Spinal cord (tissue), 10 donors: ENCODE data around the gene NXPE2. TPM values are rescaled to one million over a fixed set of nuclear protein-coding genes. Genes with fewer than 3 reads are reported as not detected.

ENCODE experiments used
- DNase-seq, 6 donors: peaks; one replicate each; pipeline versions ENCODE4 v3.0.0 to v3.0.0-alpha.2; 2013 to 2015; ENCODE audit warnings: low spot score in 6 of 6, low read depth in 4 of 6
- H3K27ac ChIP-seq: one replicate; pipeline ENCODE4 v1.5.1; 2013; ENCODE audit warnings: low read depth, low read length, control low read depth
- H3K27me3 ChIP-seq: one replicate; pipeline ENCODE4 v1.6.1; 2013; ENCODE audit warnings: low read length; ENCODE audit not compliant: control insufficient read depth, insufficient read depth
- H3K36me3 ChIP-seq: one replicate; pipeline ENCODE4 v1.6.1; 2013; ENCODE audit warnings: low read length; ENCODE audit not compliant: control insufficient read depth, insufficient read depth
- H3K4me1 ChIP-seq: one replicate; pipeline ENCODE4 v1.6.1; 2013; ENCODE audit warnings: low read length; ENCODE audit not compliant: control insufficient read depth, insufficient read depth
- H3K4me3 ChIP-seq: one replicate; pipeline ENCODE4 v1.5.1; 2013; ENCODE audit warnings: low read depth, low read length, control low read depth
- H3K9me3 ChIP-seq: one replicate; pipeline ENCODE4 v1.6.1; 2013; ENCODE audit warnings: low read length; ENCODE audit not compliant: control insufficient read depth, insufficient read depth
- WGBS: methylation state at CpG from one replicate; pipeline ENCODE4 v1.1.5; 2013; ENCODE audit warnings: missing lambda C conversion rate; ENCODE audit not compliant: insufficient coverage; 5-methylcytosine and 5-hydroxymethylcytosine counted together
- polyA plus RNA-seq, 2 donors: library from polyadenylated mRNA; unstranded; fragments of 120-200 nt; gene quantifications; one replicate each; pipeline ENCODE4 v1.2.1, GENCODE V29; 2013; ENCODE audit not compliant: insufficient read length in 2 of 2
- total RNA-seq, 2 donors: library from RNA; depleted of rRNA in 1 of 2; stranded (reverse); fragments of 120-200 nt in 1 of 2; fragments of >200 nt in 1 of 2; gene quantifications; one replicate each; pipeline versions ENCODE4 v1.2.3 to v1.2.4, GENCODE V29; 2013 to 2014
- donor health status: healthy.

The NXPE2 gene
- total and polyA plus RNA-seq, 4 donors: 0.47 to 0.89 (median 0.52) TPM

DNA sequence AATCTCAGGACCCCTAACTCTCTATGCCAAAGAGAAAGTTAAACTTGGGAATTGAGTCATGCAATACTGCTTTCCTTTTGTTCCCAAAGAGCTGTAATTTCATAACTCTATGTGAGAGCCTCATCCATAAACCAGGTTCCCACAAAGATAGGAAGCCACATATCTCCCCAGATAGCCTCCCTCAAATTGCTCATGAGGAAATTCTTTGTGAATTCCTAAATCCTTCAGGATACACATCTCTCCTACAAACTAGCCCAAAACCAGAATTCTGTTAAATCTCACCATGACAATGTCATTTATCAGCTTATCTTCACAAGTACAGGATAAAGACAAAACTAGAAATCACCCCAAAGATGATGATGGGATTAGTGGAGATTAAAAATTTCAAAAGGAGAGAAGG is 4.7 kb upstream of the NXPE2 start:
- DNase-seq: no peak
- Histone ChIP-seq H3K4me1 (no peaks in the 10 kb centered on the region), H3K36me3 (no peaks in the 10 kb centered on the region), H3K4me3 (no peak overlapping the region), H3K9me3 (peaks cover 2% of the 10 kb centered on the region), H3K27me3 (no peaks in the 10 kb centered on the region), H3K27ac (no peak overlapping the region)

DNA sequence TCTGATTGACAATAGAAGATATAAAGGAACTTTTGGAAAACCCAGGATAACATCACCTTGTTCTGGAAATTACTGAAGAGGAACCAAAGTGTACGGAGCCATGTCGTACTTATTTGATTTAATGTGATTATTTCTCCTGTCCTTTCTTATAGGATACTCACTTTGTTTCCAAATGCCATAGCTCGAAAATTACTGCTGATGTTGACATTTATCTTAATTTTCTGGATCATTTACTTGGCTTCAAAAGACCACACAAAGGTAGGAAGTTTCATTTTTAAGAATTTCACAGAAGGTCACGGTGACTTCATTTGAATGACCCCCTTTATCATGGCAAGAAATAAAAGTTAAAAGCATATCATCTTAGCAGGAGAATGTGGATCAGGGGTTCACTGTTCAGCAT is 1.2 kb downstream of the NXPE2 start:
- no peak overlapping the region for H3K27ac ChIP-seq
- H3K4me3 ChIP-seq: no peak overlapping the region
- peak in 1 of 6 donors; percentile 11 for DNase-seq
- no peaks in the 10 kb centered on the region for H3K27me3 ChIP-seq
- WGBS: no CpG with 5 or more reads among the region's 4 CpGs
- H3K4me1 ChIP-seq: no peaks in the 10 kb centered on the region
- no peaks in the 10 kb centered on the region for H3K36me3 ChIP-seq
- H3K9me3 ChIP-seq: no peaks in the 10 kb centered on the region

DNA sequence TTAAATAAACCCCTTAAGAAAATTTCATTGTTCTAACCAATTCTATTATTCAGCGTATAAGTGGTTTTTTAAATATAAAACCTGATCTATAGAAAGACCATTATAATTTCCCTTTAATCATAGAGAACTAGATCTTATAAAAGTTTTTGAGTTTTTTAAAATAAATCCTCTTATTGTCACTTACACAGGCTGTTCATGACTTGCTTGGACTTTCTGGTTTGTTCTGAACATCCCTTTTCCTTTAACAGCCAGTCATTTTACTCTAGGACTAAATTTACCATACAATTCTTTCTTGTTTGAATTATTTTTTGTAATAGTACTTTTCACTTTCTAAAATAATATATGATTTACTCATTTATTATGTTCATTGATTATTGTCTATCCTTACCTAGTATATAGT is 4.7 kb downstream of the NXPE2 start:
- Histone ChIP-seq H3K4me3 (no peak overlapping the region), H3K27me3 (no peaks in the 10 kb centered on the region), H3K4me1 (no peaks in the 10 kb centered on the region), H3K36me3 (no peaks in the 10 kb centered on the region), H3K27ac (no peak overlapping the region), H3K9me3 (no peaks in the 10 kb centered on the region)
- WGBS: no CpG with 5 or more reads among the region's 1 CpG
- no peak for DNase-seq

DNA sequence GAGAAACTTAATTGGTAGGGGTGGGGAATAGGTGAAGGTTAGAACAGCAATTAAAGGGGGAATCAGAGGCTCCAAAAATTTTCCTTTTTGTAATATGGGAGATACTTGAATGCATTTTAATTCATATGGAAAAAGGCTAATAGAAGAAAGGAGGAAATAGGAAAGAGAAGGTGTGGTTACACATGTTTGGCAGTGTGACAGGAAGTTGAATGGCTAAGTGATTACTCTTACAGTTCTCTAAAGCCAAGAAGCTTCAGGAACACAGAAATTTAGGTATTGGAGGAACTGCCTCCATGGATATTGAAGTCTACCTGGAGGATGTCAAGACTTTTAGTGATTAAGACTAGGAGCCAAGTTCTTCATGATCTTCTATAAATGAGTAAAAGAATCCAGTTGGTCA is 6.3 kb downstream of the NXPE2 start:
- Histone ChIP-seq H3K9me3 (no peaks in the 10 kb centered on the region), H3K4me3 (no peak overlapping the region), H3K27me3 (no peaks in the 10 kb centered on the region), H3K36me3 (no peaks in the 10 kb centered on the region), H3K4me1 (no peaks in the 10 kb centered on the region), H3K27ac (no peak overlapping the region)
- no peak for DNase-seq

- no peak overlapping the region for H3K27ac ChIP-seq
- no peaks in the 10 kb centered on the region for H3K9me3 ChIP-seq
- no peaks in the 10 kb centered on the region for H3K27me3 ChIP-seq
- H3K36me3 ChIP-seq: no peaks in the 10 kb centered on the region
- WGBS: no CpG with 5 or more reads among the region's 1 CpG
- no peak overlapping the region for H3K4me3 ChIP-seq
- no peaks in the 10 kb centered on the region for H3K4me1 ChIP-seq
- DNase-seq: no peak
Observed at GRCh38 chr11:114685097-114685496, 6.8 kb downstream of the NXPE2 start.

DNA sequence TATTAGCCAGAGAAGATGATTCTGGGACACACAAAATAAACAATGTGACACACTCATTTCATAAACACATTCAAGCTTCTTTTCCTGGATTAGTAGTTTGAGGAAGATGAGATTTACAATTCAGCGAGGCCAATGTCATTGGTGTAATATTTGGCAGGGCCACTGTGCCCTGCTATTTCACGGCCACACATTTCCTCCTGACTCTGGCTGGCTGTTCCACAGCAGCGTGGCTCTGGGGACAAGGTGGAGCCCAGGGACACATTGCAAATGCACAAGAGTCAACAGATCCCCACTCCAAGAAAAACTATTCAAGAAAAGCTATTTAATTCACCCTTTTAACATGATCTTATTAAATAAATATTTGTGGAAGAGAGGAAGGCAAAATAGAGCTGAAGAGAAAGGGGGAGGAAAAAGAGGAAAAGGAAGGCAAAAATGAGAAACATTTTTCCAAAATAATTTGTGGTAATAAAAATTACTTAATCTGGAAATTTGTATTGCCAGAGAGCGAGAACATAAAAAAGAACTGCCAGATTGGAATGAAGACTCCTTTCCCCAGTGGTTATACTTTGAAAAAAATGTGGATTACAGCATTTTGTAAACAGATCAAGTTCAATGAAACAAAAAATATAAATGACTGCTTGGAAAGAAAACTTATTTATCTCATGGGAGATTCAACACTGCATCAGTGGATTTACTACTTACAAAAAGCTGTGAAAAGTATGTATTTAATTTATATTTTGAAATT is 27.1 kb downstream of the NXPE2 start:
- Histone ChIP-seq H3K36me3 (no peaks in the 10 kb centered on the region), H3K4me3 (no peak overlapping the region), H3K9me3 (no peaks in the 10 kb centered on the region), H3K4me1 (no peaks in the 10 kb centered on the region), H3K27me3 (no peaks in the 10 kb centered on the region), H3K27ac (no peak overlapping the region)
- 54% methylated on average over 2 of the region's 4 CpGs for WGBS
- peak in 1 of 6 donors; percentile 0 for DNase-seq

DNA sequence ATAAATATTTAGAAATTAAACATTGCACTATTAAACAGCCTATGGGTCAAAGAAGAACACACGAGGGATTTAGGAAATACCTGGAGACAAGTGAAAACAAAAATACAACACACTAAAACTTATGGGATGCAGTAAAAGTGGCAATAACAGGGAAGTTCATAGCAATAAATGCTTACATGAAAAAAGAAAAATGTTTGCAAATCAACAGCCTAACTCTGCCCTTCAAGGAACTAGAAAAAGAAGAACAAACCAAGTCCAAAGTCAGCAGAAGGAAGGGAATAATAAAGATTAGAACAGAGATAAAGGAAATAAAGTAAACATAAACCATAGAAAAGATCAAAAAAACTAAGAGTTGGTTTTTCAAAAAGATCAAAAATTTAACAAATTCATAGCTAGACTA is 31.6 kb downstream of the NXPE2 start:
- Histone ChIP-seq H3K27me3 (no peaks in the 10 kb centered on the region), H3K9me3 (no peaks in the 10 kb centered on the region), H3K36me3 (no peaks in the 10 kb centered on the region), H3K4me3 (no peak overlapping the region), H3K27ac (no peak overlapping the region), H3K4me1 (no peaks in the 10 kb centered on the region)
- no peak for DNase-seq
- WGBS: no CpG with 5 or more reads among the region's 1 CpG

GRCh38 chr11:114713756-114714155 is 35.4 kb downstream of the NXPE2 start:
- peak in 1 of 6 donors; percentile 30 for DNase-seq
- Histone ChIP-seq H3K9me3 (no peaks in the 10 kb centered on the region), H3K27me3 (no peaks in the 10 kb centered on the region), H3K27ac (no peak overlapping the region), H3K36me3 (no peaks in the 10 kb centered on the region), H3K4me3 (no peak overlapping the region), H3K4me1 (no peaks in the 10 kb centered on the region)
- WGBS: no CpG with 5 or more reads among the region's 2 CpGs

- Histone ChIP-seq H3K9me3 (no peaks in the 10 kb centered on the region), H3K27me3 (no peaks in the 10 kb centered on the region), H3K4me3 (no peak overlapping the region), H3K27ac (no peak overlapping the region), H3K36me3 (no peaks in the 10 kb centered on the region), H3K4me1 (no peaks in the 10 kb centered on the region)
- no peak for DNase-seq
- WGBS: 94% methylated on average over 5 of the region's 5 CpGs
Observed at GRCh38 chr11:114719562-114719961, 41.2 kb downstream of the NXPE2 start.

GRCh38 chr11:114724916-114725524 is 46.7 kb downstream of the NXPE2 start:
- no peak overlapping the region for H3K27ac ChIP-seq
- H3K27me3 ChIP-seq: no peaks in the 10 kb centered on the region
- no peaks in the 10 kb centered on the region for H3K4me1 ChIP-seq
- H3K36me3 ChIP-seq: no peaks in the 10 kb centered on the region
- 80% methylated on average over 1 of the region's 3 CpGs for WGBS
- DNase-seq: no peak
- H3K4me3 ChIP-seq: no peak overlapping the region
- H3K9me3 ChIP-seq: no peaks in the 10 kb centered on the region
